Loucy (cell line): ENCODE measurements around the gene CDK4.

Source experiments
- H2AFZ ChIP-seq: fragments of 200-600 bp; sonication (generic); 2 replicates; pipeline ENCODE4 v1.6.0; 2016; ENCODE audit warnings: antibody characterized with exemption, mild to moderate bottlenecking, low read length, moderate library complexity
- H3F3A ChIP-seq: fragments of 200-600 bp; 2 replicates; pipeline ENCODE4 v1.6.0; 2016; ENCODE audit warnings: antibody characterized with exemption, low read depth, mild to moderate bottlenecking
- H3K27me3 ChIP-seq: fragments of 200-600 bp; sonication (generic); 2 replicates; pipeline ENCODE4 v1.6.1; 2014; ENCODE audit warnings: low read length, mild to moderate bottlenecking; ENCODE audit not compliant: insufficient read depth, poor library complexity, severe bottlenecking
- H3K36me3 ChIP-seq: fragments of 200-600 bp; sonication (generic); 2 replicates; pipeline ENCODE4 v1.6.1; 2016; ENCODE audit warnings: low read length; ENCODE audit not compliant: insufficient read depth
- H3K4me1 ChIP-seq: fragments of 200-600 bp; sonication (generic); 2 replicates; pipeline ENCODE4 v1.5.1; 2014; ENCODE audit warnings: low read length, mild to moderate bottlenecking; ENCODE audit not compliant: insufficient read depth, poor library complexity, severe bottlenecking
- H3K4me2 ChIP-seq: fragments of 200-600 bp; sonication (generic); 2 replicates; pipeline ENCODE4 v1.6.0; 2014; ENCODE audit warnings: antibody characterized with exemption, low read length, low read depth, mild to moderate bottlenecking; ENCODE audit not compliant: poor library complexity, severe bottlenecking
- H3K4me3 ChIP-seq: fragments of 200-600 bp; sonication (generic); 2 replicates; pipeline ENCODE4 v1.5.1; 2014; ENCODE audit warnings: low read length, mild to moderate bottlenecking, mixed read lengths; ENCODE audit not compliant: poor library complexity, severe bottlenecking
- H3K79me2 ChIP-seq: fragments of 200-600 bp; sonication (generic); 2 replicates; pipeline ENCODE4 v1.6.1; 2014; ENCODE audit warnings: low read length; ENCODE audit not compliant: insufficient read depth
- H3K9ac ChIP-seq: fragments of 200-600 bp; sonication (generic); 2 replicates; pipeline ENCODE4 v1.6.0; 2014; ENCODE audit warnings: mild to moderate bottlenecking, low read depth, low read length, moderate library complexity; ENCODE audit not compliant: poor library complexity, severe bottlenecking
- H3K9me2 ChIP-seq: fragments of 200-600 bp; sonication (generic); replicated peaks from 2 replicates; pipeline ENCODE4 v1.6.1; 2016; ENCODE audit warnings: low read depth, low read length, mixed read lengths
- H3K9me3 ChIP-seq: fragments of 200-600 bp; sonication (generic); 2 replicates; pipeline ENCODE4 v1.6.1; 2014; ENCODE audit warnings: mild to moderate bottlenecking, antibody characterized with exemption, low read length, low read depth; ENCODE audit not compliant: insufficient read depth
- H4K20me1 ChIP-seq: fragments of 200-600 bp; sonication (generic); 2 replicates; pipeline ENCODE4 v1.6.0; 2014; ENCODE audit warnings: antibody characterized with exemption, low read length, mild to moderate bottlenecking; ENCODE audit not compliant: insufficient read depth, poor library complexity, severe bottlenecking
- CTCF ChIP-seq: fragments of 200-600 bp; sonication (generic); conservative IDR thresholded peaks from 2 replicates; pipeline ENCODE4 v1.5.1; 2014; ENCODE audit warnings: mild to moderate bottlenecking, antibody characterized with exemption, low read length
- EZH2phosphoT487 ChIP-seq: fragments of 200-600 bp; IDR thresholded peaks from 2 replicates; pipeline ENCODE4 v1.6.1; 2018; ENCODE audit warnings: antibody characterized with exemption, mild to moderate bottlenecking, moderate library complexity, borderline replicate concordance

CDK4 gene

GRCh38 chr12:57717846-57718640, 34.1 kb downstream of the CDK4 start:
- no peaks in the 10 kb centered on the region for H3K27me3 ChIP-seq
- H3K9me3 ChIP-seq: no peaks in the 10 kb centered on the region
- no peaks in the 10 kb centered on the region for H3K79me2 ChIP-seq
- H3K4me2 ChIP-seq: no peak overlapping the region
- H4K20me1 ChIP-seq: no peaks in the 10 kb centered on the region
- no peaks in the 10 kb centered on the region for H3K9me2 ChIP-seq
- no peak for TF ChIP-seq CTCF
- no peak for TF ChIP-seq EZH2phosphoT487
- H3K4me3 ChIP-seq: no peak overlapping the region
- H3K36me3 ChIP-seq: peaks cover 44% of the 10 kb centered on the region; the same call in 1 of the 2 replicates
- H3F3A ChIP-seq: no peaks in the 10 kb centered on the region
- no peak overlapping the region for H2AFZ ChIP-seq
- H3K4me1 ChIP-seq: no peaks in the 10 kb centered on the region
- no peak overlapping the region for H3K9ac ChIP-seq

GRCh38 chr12:57717131-57717530, 35.0 kb downstream of the CDK4 start:
- no peaks in the 10 kb centered on the region for H3K27me3 ChIP-seq
- H3K36me3 ChIP-seq: peaks cover 44% of the 10 kb centered on the region; the same call in 1 of the 2 replicates
- no peaks in the 10 kb centered on the region for H3K4me1 ChIP-seq
- H3K9me2 ChIP-seq: no peaks in the 10 kb centered on the region
- no peaks in the 10 kb centered on the region for H3K9me3 ChIP-seq
- H3K9ac ChIP-seq: no peak overlapping the region
- no peak overlapping the region for H3K4me2 ChIP-seq
- TF ChIP-seq EZH2phosphoT487: no peak
- no peak for TF ChIP-seq CTCF
- H4K20me1 ChIP-seq: no peaks in the 10 kb centered on the region
- no peaks in the 10 kb centered on the region for H3K79me2 ChIP-seq
- H2AFZ ChIP-seq: no peak overlapping the region
- H3K4me3 ChIP-seq: no peak overlapping the region
- no peaks in the 10 kb centered on the region for H3F3A ChIP-seq

- no peaks in the 10 kb centered on the region for H3F3A ChIP-seq
- no peak overlapping the region for H3K4me3 ChIP-seq
- no peak overlapping the region for H3K4me2 ChIP-seq
- H3K36me3 ChIP-seq: peaks cover 44% of the 10 kb centered on the region; the same call in 1 of the 2 replicates
- no peaks in the 10 kb centered on the region for H4K20me1 ChIP-seq
- H3K79me2 ChIP-seq: no peaks in the 10 kb centered on the region
- no peak overlapping the region for H2AFZ ChIP-seq
- no peaks in the 10 kb centered on the region for H3K27me3 ChIP-seq
- no peak overlapping the region for H3K9ac ChIP-seq
- no peaks in the 10 kb centered on the region for H3K9me3 ChIP-seq
- H3K4me1 ChIP-seq: no peaks in the 10 kb centered on the region
- no peaks in the 10 kb centered on the region for H3K9me2 ChIP-seq
- TF ChIP-seq CTCF (no peak), EZH2phosphoT487 (no peak)
These were observed 35.8 kb downstream of the CDK4 start for GRCh38 chr12:57716305-57716704.
